Femur (tissue), 1 donor: ENCODE data around the gene PAQR6.

Experiments used
- DNase-seq: peaks from one replicate; pipeline ENCODE4 v3.0.0-alpha.2; 2017

Gene PAQR6

DNA sequence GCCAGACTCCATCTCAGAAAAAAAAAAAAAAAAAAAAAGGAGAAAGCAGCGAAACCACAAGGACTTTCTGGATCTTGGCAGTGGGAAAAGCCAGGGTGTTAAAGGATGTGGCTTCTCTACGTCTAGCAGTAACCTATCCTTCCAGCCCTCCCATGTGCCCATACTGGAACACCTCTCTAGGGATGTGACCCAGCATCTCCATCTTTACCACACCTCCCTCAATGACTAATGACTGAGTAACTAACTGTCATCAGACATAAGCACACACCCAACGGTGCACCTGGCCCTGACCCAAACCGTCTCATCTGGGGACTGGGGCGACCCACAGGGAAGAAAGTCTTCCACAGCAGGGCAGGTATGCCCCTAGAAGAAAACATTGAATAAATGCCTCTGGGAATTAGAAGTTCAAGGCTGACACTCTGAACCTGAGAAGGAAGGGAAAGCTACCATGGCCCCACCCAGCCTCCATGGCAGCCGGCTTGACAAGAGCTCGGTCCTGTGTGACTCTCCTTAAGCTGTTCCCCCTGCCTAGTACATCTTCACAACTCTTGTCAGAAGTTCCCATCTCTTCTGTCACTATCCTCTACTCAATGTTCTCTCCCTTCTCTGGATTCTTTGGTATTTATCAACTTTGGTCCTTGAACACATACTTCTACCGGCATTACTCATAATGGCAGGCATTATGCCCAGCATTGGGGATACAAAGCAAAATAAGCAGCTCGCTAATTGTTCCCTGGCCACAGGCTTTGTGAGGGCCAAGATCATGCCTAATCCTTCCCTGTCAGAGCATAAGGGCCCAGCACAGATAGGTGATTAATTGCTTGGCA, 14.8 kb upstream of the PAQR6 start:
- no peak for DNase-seq

DNA sequence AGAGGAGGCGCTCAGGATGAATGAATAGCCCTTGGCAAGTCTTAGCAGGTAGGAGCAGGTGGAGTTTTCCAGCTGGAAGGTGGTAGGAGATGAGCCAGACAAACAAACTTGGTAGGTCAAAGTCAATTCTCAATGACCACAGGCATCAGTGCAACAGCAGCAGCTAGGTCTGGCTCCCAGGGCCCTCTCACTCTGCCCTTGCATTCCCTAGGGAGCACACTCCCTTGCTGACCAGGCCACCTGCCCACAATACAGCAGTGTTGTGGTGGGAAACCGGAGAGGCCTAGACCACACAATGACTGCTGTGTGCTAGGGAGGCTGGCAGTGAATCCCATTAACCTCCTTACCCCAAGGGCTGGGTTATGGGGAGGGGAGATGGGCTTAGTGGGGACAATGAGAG, 13.0 kb upstream of the PAQR6 start:
- no peak for DNase-seq

DNA sequence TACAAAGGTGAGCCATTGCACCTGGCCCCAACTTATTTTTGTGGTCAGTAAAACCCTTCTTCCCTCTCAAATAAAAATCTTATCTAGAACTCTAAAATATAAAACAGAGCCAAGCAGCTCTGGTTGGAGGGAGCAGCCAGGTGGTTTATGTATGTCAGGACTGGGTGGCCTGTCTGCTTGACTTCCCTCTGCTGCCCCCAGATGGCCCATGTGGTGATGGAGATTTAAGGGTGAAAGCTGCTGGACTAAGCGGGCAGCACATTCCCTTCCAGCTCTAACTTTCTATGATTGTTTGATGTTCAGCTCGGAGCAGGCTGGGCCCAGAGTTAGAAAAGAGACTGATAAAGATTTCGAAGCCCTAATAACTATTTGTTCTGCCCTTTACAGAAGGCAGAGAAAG, 11.9 kb upstream of the PAQR6 start:
- DNase-seq: no peak

DNA sequence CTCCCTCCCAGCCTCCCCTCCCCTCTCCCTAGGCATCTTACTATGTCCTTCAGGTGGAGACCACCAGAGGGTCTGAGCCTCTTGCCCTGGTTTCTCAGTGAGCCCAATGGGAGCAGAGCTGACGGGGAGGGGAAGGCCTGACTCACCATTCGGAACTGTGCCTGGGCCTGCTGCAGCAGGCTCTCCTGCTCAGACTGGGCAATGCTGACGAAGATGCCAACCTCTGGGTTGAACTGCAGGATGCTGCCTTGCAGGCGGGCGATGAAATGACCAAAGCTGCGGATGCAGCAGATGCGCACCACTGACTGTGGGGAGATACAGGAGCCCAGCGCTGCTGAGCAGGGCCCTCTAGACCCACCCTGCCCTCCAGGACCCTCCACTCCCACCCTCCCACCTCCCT, 11.0 kb upstream of the PAQR6 start:
- DNase-seq: no peak

DNA sequence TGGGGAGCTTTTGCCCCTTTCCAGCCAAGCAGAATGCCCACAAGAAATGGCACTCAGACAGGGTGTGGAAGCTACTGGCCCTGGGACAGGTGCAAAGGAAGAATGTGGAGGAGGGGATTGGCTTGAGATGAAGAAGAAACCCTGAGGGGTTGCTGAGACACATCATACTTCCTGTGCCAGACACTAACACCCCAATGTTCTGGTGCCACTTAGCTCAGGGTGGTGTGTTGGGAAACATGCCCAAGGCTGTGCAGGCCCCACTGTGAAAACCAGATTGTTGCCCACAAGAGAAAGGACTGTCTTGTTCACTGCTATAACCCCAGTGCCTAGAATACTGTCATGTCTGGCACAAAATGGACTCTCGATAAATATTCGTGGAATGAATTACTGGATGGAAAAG, 9.9 kb upstream of the PAQR6 start:
- no peak for DNase-seq

DNA sequence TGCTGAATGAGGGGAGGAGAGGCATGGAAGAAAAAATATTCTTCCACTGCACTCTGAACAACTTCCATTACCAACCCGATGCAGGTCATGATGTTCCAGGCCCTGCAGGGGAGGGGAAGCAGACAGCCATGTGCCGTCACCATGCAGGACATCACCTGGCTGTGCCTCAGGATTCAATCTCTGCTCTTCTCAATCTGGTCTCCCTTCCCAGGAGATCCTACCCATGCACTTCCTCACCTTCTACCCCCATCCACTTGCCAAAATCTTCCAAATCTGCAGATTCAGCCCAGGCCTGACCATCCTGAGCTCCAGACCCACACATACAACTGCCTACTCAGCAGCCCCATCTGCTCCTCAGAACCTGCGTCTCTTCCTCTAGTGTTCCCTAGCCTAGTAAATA, 5.8 kb upstream of the PAQR6 start:
- DNase-seq: no peak

DNA sequence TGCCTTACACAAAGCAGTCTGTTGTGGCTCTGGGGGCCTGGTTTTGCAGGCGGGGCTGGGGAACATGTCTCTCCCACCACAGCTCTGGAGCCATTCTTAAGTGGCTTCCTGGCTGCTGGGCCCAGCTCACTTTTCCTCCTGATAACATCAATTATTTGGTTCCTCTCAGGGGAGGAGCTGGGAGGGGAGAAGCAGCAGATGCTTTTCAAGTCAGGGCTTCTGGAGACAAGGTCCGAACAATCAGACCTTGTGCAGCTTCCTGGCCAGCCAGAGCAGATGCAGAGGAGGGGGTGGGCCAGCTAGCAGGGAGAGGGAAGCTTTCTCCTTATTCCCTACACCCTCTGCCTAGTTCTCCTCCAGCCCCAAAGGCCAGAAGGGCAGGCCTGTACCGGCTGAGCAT, 3.7 kb upstream of the PAQR6 start:
- DNase-seq: no peak

DNA sequence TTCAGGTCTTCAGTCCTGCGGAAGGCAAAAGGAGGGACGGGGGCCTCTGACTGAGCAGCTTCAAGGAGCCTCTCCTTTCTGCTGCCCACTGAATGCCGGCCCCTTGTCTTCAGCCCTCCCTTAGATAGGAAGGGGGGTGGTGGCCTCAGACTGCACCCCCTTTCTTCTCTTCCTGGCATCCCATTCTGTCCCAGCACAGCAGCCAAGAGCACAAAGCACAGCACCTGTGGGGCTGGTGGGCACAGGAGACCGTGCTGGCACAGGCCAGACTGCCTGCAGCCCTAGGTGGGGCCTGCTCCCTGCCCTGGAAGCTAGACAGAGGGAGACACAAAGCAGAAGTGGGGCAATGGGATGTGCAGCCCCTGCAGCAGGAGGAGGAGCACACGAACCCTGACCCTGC, 1.7 kb upstream of the PAQR6 start:
- DNase-seq: no peak

DNA sequence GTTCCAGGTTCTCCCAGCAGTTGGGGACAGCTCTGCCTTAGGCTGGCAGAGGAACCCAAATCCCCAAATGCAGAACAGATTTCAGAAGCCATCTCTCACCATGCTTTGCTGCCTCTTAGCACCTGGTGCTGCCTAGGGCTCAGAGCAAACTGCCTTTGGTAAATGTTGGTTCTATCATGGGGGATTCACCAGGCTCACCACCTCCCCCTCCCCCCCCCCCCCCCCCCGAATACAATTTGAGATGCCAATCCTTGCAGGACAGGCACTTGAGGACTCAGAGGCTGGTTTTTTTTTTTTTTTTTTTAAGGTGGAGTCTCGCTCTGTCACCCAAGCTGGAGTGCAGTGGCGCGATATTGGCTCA, 447 bp upstream of the PAQR6 start:
- no peak for DNase-seq

DNA sequence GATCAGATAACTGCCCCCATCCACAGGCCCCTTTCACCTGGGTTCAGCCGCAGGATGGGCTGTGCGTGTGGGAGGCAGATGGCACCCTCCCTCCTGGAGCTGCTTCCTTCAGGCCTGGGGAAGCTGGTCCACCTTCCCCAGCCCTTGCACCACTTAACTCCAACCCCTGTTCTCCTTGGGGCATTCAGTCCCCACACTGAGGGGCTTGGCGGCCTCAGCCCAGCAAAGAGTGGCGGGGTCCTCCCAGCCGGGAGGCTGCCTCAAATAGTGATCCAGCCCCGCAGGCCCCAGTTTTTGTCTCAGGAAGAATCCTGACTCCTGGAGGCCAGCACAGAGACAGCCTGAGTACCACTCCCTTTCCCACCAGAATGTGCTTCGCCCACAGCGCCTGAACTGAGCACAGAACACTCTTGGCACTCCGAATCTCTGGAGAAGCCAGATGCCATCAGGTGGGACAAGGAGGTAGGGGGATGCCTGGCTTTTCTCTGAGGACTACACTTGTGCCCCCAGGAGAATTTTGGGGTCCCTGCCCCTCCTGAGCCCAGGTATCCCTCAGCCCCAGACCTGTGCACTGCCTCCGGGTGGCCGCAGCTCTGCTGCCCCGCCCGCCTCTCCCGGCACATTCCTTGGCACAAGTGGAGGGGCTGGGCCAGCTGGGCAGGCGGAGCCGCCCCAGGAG, 936 bp downstream of the PAQR6 start:
- DNase-seq: no peak

DNA sequence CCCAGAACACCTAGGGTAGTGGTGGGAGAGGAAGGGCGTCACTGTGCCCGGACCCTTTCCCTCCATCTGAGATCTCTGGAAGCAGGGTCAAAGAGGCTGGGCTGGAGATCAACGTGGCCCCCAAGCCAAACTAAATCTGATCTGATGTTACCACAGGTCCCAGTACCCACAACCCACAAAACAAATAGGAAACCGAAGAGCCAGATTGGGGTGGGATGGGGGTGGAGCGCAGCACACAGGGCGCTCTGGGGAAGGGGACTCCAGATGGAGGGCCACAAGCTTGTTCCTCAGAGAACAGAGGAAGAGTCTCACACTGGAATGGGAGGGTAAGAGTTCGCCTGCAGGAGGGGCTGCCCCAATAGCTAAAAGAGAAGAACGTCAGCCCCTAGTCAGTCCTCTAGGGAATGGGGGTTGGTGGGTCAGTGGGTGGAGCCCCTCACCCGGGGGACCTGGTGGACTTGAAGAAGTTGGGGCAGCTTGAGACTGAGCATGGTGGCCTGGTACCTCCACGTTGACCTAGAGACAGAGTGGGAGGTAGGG, 1.5 kb downstream of the PAQR6 start:
- DNase-seq: no peak

DNA sequence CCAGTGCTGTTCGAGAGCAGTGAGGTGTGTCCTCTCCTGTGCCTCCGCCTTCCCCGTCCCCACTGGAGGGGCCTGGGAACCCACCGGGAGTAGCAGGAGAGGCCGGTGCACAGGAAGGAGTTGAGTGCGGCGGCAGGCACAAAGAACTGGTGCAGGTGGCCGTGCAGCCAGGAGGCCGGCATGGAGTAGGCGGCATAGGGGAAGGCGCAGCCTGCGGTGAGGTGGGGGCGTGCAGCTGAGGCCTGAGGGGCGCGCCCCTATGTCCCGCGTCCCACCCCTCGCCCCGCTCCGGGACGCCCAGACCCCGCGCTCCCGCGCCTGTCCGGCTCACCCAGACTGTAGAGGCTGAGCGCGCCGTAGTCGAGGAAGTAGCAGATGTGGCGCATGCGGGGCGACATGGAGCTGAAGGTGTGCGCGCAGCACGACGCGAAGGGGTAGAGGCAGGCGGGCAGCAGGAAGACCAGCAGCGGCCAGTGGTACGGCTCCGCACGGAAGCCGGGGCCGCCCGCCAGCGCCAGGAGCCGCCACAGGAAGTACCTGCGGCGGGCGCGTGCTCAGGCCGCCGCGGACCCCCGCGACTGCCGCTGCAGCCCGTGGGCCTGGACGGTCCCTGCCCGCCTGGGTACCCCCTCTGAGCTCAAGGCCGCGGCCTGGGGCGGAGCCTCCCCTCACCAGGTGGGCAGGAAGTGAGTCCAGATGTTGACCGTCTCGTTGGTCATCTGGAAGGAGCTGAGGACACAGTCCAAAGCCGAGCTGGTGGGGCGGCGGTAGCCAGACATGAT, 2.2 kb downstream of the PAQR6 start:
- no peak for DNase-seq

DNA sequence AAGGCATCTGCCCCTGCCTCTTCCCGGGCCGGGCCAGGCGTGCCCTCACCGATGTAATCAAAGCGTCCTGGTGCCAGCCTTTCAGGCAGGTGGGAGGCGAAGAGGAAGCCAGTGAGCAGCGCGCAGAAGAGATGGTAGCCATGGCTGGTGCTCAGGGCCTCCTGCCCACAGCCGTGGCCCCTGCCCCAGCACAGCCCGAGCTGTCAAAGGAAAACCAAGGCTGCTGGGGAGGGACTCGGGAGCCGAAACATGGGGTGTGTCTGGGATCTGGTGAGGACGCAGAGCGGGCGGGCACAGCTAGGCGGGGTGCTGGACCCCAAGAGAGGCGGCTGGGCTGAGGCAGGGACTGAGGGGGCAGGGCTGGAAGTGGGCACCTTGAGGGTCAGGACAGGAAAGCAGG, 3.1 kb downstream of the PAQR6 start:
- DNase-seq: no peak

DNA sequence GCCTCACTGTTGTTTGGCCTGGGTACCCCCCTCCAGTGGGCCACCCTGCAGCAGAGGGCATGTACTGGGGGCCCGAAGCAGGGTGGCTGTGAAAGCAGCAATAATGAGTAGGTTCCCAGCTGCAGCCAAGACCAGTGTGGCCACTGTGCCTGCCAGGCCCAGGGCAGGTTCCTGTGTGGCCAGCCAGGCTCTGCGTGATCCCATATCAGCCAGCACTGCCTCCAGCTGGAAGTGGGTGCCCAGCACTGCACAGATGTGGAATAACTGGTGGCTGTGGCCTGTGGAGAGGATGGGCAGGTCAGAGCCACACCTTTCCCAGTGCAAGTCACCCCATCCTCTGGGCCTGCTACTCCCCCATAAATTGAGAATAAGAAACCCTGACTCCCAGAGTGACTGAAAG, 3.7 kb downstream of the PAQR6 start:
- DNase-seq: no peak

DNA sequence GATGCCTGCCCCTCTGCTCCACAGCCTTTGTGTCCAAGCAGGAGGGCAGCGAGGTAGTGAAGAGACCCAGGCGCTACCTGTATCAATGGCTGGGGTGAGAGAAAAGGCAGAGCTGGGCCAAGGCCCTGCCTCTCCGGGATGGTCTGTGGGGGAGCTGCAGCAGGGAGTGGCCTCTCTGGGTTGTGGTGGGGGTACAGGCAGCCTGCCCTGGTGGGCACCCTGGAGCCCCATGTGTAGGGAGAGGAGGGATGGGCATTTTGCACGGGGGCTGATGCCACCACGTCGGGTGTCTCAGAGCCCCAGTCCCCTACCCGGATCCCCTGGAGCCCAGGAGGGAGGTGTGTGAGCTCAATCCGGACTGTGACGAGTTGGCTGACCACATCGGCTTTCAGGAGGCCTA, 5.1 kb downstream of the PAQR6 start:
- no peak for DNase-seq

DNA sequence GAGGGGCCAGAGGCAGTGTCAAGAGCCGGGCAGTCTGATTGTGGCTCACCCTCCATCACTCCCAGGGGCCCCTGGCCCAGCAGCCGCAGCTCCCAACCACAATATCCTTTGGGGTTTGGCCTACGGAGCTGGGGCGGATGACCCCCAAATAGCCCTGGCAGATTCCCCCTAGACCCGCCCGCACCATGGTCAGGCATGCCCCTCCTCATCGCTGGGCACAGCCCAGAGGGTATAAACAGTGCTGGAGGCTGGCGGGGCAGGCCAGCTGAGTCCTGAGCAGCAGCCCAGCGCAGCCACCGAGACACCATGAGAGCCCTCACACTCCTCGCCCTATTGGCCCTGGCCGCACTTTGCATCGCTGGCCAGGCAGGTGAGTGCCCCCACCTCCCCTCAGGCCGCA, 5.9 kb downstream of the PAQR6 start, which contains the start of gene BGLAP:
TSS of gene BGLAP (plus strand) at position 259 of the 400 bp plus-strand sequence. CDS start at position 307, 48 bp downstream.
- no peak for DNase-seq

DNA sequence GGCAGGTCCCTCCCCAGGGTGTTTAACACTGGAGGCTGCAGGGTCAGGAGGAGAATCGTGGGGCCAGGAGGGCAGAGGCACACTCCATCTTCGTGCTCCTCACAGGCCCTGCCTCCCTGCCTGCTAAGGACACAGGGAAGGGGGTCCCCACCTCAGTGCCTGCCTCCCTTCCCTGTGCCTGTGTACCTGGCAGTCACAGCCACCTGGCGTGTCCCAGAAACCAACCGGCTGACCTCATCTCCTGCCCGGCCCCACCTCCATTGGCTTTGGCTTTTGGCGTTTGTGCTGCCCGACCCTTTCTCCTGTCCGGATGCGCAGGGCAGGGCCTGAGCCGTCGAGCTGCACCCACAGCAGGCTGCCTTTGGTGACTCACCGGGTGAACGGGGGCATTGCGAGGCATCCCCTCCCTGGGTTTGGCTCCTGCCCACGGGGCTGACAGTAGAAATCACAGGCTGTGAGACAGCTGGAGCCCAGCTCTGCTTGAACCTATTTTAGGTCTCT, 6.5 kb downstream of the PAQR6 start:
- peak; percentile 65 for DNase-seq

DNA sequence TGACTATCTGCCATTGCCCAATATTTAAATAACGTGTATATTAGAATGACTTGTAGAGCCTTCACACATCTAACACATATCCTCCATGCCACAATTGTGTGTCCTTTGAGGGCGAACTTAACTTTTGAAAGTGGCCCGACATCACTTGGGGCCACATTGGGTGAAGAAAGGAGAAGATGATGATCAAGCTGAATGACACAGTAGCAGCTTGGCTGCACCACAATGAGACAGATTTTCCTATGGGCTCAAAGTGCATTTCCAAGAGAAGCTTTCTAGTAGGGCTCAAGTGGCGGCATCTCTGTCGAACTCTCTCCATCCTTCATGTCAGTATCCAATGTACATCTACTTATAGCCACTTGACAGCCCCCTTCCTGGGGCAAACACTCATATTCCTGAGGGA, 9.6 kb downstream of the PAQR6 start:
- DNase-seq: no peak

DNA sequence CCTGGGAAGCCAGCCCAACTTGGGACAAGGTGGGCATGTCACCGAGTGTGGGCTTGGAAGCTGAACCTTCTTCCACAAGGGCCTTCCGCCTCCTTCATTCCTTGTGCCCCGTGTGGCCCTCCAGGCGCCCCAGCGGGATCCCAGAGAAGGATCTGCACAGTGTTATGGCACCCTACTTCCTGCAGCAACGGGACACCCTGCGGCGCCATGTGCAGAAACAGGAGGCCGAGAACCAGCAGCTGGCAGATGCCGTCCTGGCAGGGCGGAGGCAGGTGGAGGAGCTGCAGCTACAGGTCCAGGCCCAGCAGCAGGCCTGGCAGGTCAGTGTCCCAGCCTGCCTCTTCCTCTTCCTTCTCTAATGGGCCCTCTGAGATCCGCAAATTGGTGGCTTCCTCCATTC, 11.7 kb downstream of the PAQR6 start:
- DNase-seq: no peak

DNA sequence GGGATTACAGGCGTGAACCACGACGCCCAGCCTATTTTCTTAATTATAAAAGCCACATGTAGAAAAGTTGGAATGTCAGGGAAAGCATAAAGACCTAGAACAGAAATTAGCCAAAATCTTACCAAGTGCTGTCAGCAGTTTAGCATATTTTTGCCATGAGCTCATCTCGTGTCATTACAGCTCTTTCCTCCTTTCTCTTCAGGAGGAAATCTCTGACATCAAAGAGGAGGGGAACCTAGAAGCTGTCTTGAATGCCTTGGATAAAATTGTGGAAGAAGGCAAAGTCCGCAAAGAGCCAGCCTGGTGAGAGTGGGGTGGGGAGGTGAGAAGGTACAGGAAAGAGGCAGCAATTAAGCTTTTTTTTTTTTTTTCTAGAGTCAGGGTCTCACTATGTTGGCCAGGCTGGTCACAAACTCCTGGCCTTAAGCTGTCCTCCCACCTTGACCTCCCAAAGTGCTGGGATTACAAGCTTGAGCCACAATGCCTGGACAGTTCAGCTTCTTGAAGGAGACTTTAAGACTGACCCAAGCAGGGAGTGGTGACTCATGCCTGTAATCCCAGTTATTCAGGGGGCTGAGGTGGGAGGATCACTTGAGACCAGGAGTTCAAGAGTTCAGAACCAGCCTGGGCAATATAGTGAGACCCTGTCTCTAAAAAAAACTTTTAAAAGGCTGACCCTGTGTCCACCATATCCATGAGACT, 14.3 kb downstream of the PAQR6 start:
- DNase-seq: no peak

DNA sequence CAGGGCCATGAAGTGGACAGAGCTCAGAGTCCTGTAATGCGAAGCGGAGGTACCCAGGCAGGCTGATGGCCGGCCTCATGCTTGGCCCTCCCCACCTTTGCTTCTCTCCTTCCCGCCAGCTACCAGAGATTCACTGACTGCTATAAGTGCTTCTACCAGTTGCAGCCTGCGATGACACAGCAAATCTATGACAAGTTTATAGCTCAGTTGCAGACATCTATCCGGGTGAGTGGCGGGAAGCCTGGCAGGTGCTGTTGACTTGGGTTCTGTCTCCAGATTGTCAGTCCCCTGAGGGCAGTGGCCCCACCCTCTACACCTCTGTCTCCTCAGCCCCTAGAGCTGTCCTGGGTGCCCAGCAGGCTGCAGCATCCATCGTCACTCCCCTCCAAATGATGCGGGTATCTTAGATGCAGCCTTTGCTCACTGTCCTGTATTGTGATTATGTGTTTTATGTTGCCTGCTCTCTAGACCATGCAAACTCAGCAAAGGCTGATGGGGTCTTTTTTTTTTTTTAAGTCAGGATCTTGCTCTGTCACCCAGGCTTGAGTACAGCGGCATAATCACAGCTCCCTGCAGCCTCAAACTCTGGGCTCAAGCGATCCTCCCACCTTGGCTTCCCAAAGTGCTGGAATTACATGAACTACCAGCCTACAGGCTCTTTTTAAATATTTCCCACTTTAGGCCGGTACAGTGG, 15.5 kb downstream of the PAQR6 start:
- DNase-seq: no peak

DNA sequence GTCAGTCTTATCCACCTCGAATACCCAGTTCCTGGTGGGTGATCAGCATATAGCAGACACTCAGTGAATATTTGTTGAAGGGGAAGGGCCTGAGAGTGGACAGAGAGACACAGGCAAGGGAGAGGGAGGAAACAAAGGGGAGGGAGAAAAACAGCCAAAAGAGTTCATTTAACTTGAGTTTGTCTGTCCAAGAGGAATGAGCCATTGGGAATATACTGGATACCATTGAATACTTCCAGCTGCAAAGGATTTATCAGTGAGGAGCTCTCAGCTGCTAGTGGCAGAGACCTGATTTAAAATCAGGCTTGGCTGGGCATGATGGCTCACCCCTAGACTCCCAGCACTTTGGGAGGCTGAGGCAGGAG, 17.4 kb downstream of the PAQR6 start:
- DNase-seq: no peak
